ENCODE data around the gene TMEM212.

- TF ChIP-seq EZH2 (IDR thresholded peaks at IDR 0.05) (no peak), POLR2AphosphoS5 (IDR thresholded peaks at IDR 0.05; ENCODE audit: borderline replicate concordance, low read depth, low read length) (no peak), FOXP2 (optimal IDR thresholded peaks at IDR 0.05; ENCODE audit: control extremely low read depth, extremely low read length, insufficient read depth) (no peak)
These were observed 43.6 kb upstream of the TMEM212 start for GRCh38 chr3:171799501-171799900.

All from SK-N-MC (cell line).